Aorta (tissue), 5 donors: ENCODE measurements around the gene TMEM127. TPM values are rescaled to one million over a fixed set of nuclear protein-coding genes. Genes with fewer than 3 reads are reported as not detected.
A peak's percentile ranks its signal among the peaks of the same experiment; 100 is the strongest.

ENCODE experiments used
- ATAC-seq: fragments of 200-7000 bp; cut with Tn5 transposase; one replicate; pipeline ENCODE4 v1.9.1; 2022; ENCODE audit warnings: moderate library complexity; ENCODE audit not compliant: low FRiP score
- DNase-seq, 2 donors: peaks; one replicate each; pipeline ENCODE4 v3.0.0-alpha.2; 2020
- H3K27ac ChIP-seq, 2 donors: one replicate each; pipeline ENCODE4 v1.5.1; 2013; ENCODE audit warnings: low read length in 2 of 2, mild to moderate bottlenecking in 2 of 2, moderate library complexity in 2 of 2, control low read depth in 1 of 2, inconsistent platforms in 1 of 2, low read depth in 1 of 2
- H3K27me3 ChIP-seq, 2 donors: one replicate each; pipeline ENCODE4 v1.6.1; 2013; ENCODE audit warnings: control low read depth in 1 of 2, low read length in 1 of 2, mild to moderate bottlenecking in 1 of 2, moderate library complexity in 1 of 2; ENCODE audit not compliant: insufficient read depth in 2 of 2, control insufficient read depth in 1 of 2
- H3K36me3 ChIP-seq, 2 donors: one replicate each; pipeline ENCODE4 v1.6.1; 2013; ENCODE audit warnings: control low read depth in 1 of 2, low read length in 1 of 2, mild to moderate bottlenecking in 1 of 2; ENCODE audit not compliant: insufficient read depth in 2 of 2, control insufficient read depth in 1 of 2
- H3K4me1 ChIP-seq, 2 donors: one replicate each; pipeline ENCODE4 v1.6.1; 2013; ENCODE audit warnings: low read length in 2 of 2, control low read depth in 1 of 2, mild to moderate bottlenecking in 1 of 2, moderate library complexity in 1 of 2; ENCODE audit not compliant: insufficient read depth in 2 of 2, control insufficient read depth in 1 of 2
- H3K4me3 ChIP-seq, 2 donors: one replicate each; pipeline ENCODE4 v1.5.1; 2013; ENCODE audit warnings: low read length in 2 of 2, control low read depth in 1 of 2, mild to moderate bottlenecking in 1 of 2
- H3K9me3 ChIP-seq: one replicate; pipeline ENCODE4 v1.6.1; 2013; ENCODE audit warnings: mild to moderate bottlenecking, low read length; ENCODE audit not compliant: control insufficient read depth
- WGBS, 2 donors: extraction: QIAGEN DNeasy Blood & Tissue Kit; methylation state at CpG; one replicate each; pipeline ENCODE4 v1.1.7; 2013; 5-methylcytosine and 5-hydroxymethylcytosine counted together
- intact Hi-C, 2 donors: fragments of 100-400 bp; cut with DNase I; formaldehyde crosslinking; loops; one replicate each; pipeline versions ENCODE4 v1.14.2 to v1.15.0; 2022
- polyA plus RNA-seq, 2 donors: library from polyadenylated mRNA; stranded (reverse); fragments of 200-250 nt; gene quantifications; one replicate each; pipeline ENCODE4 v1.2.3, GENCODE V29; 2013
- total RNA-seq, 2 donors: library from RNA; stranded (reverse); fragmentation: NEBNext Ultra II Directional; extraction: Animal tissue kit (Norgen Biotek cat#: 25700); gene quantifications; one replicate each; pipeline ENCODE4 v1.2.1, GENCODE V29; 2021
- donor health status: healthy with polysubstance abuse.
- donor health status: Bipolar disorder and iron deficiency.
- donor health status: DM: no; HTN: no; CAD: no.
- donor health status: DM: no; HTN: no; CAD: no.
- donor health status: DM: yes; HTN: yes; CAD: no.

Gene TMEM127
- total and polyA plus RNA-seq, 4 donors, result 8.3 to 53.8 (median 38.4) TPM

DNA sequence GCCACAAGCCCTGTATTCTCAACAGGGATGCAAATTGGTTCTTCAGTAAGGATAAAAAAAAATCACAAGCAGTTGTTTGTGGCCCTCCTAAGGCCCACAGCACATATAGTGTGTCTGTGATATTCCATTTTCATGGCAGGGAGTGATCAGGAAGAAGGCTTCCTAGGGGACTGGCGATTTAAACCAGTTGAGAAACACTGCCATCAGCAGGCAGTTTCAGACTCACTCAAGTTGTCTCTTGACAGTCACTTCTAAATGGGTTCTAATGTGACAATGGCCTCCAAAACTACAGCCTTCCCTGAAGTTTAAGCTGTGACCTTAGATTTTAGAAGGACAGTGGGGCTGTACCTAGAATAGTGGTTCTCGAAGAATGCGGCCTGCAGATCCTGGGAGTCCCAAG lies 6.2 kb upstream of the TMEM127 start:
- ATAC-seq, result no peak
- Histone ChIP-seq H3K27ac (no peak overlapping the region), H3K4me3 (no peak overlapping the region), H3K4me1 (no peaks in the 10 kb centered on the region), H3K36me3 (peaks cover 3 to 9% of the 10 kb centered on the region in 2 donors), H3K27me3 (no peaks in the 10 kb centered on the region), H3K9me3 (no peaks in the 10 kb centered on the region)
- 85 to 87% methylated on average over 3 of the region's 3 CpGs for WGBS, 2 donors
- DNase-seq, result no peak
- intact Hi-C loops, result no loop called here

DNA sequence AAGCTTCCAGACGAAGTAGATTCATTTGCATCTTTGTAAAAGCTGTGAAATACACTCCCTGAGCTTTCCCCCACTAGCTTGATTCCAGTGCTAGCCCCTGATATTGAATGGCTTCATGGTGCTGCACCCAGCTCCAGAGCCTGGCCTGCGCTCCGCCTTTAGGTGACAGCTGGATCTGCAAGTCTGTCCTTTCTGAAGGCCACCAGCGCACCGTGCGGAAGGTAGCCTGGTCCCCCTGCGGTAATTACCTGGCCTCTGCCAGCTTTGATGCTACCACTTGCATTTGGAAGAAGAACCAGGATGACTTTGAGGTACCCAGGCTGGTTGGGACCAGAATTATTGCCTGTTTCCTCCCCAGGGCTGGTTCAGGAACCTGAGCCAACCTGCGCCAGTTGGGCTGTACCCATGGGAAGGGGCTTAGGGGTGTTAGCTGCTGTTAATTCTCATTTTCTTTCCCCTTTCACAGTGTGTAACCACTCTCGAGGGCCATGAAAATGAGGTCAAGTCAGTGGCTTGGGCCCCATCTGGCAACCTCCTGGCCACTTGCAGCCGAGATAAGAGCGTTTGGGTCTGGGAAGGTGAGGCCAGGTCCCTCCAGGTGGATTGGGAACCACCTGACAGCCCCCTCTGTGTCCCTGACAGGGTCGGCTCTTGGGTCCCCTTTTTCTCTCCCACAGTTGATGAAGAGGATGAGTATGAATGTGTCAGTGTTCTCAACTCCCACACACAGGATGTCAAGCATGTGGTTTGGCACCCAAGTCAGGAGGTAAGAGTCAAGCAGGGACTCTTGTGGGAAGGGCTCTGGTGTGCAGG lies 1.6 kb upstream of the TMEM127 start:
- Histone ChIP-seq H3K4me1 (no peaks in the 10 kb centered on the region), H3K4me3 (no peak overlapping the region), H3K9me3 (no peaks in the 10 kb centered on the region), H3K27me3 (no peaks in the 10 kb centered on the region), H3K36me3 (peaks cover 0 to 3% of the 10 kb centered on the region in 2 donors), H3K27ac (no peak overlapping the region)
- DNase-seq, result peak in 1 of 2 donors; percentile 83
- 70 to 74% methylated on average over 12 of the region's 12 CpGs for WGBS, 2 donors
- intact Hi-C loops, result loop anchor here in 1 of 2 donors (5.0 kb wide), 2 partner anchors 35 to 60 kb away; partner anchors contain the start of gene STARD7
- no peak for ATAC-seq

DNA sequence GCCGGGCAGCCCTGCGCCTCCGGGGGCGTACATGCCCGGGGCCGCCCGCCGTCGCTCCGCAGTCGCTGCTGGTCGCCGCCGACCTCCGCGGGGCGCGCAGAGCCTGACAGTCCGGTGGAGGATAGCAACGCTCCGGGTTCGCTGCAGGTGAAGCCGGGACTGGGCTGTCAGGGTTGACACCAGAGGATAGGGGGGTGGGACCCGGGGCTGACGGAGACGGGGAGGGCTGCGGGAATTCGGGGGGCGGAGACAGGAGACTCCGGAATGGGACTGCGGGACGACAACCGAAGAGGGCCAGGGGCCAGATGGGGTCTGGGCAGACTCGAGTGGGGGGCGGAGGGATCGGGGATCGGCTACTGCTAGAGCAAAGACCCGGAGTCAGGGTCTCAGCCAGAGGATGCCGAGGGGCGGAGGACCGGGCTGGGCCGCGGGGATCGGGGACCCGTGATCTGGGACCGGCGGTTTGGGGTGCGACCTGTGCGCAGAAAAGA lies 403 bp downstream of the TMEM127 start:
- Histone ChIP-seq H3K4me3 (peak overlapping the region; percentile 57 to 62), H3K36me3 (peaks cover 0 to 3% of the 10 kb centered on the region in 2 donors), H3K9me3 (no peaks in the 10 kb centered on the region), H3K27me3 (no peaks in the 10 kb centered on the region), H3K4me1 (peaks cover 0 to 2% of the 10 kb centered on the region in 2 donors), H3K27ac (peak overlapping the region; percentile 33 to 45)
- intact Hi-C loops, result loop anchor here in 1 of 2 donors (5.0 kb wide), 2 partner anchors 37 to 58 kb away; partner anchors contain the start of gene STARD7
- ATAC-seq (peak; percentile 49), DNase-seq (peak in 1 of 2 donors; percentile 88)
- 1% methylated on average over 40 to 49 of the region's 49 CpGs for WGBS, 2 donors

DNA sequence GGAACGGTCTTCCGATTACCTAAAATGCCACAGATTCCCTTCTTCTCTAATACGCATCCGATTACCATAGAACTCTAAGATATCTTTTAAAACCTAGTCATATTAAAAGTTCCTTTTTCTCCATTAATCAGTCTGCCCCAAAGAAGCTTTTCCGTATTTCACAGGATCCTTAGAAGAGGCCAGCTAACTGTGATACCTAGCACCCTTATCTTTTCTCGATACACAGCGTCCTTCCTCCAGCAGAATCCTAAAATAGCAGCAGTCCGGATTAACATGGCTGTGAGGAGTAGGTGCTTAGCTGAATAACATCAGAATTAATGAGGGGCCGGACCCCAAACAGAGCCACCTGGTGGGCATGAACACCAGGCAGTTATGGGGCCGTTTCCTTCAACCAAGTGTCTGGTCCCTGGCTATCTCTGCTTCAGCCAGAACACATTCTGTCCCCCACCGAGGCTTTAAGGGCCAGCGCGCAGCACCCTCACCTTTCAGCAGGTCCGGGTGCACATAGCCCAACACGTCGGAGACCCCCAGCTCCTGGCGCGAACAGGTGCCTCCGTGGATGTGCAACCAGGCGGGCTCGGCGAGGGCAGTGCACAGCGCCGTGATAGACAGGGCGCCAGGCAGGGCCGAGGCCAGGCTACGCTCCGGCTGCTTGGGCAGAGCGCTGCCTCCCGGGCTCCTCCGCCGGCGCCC lies 995 bp downstream of the TMEM127 start:
- intact Hi-C loops, result loop anchor here (5.0 kb wide), 3 partner anchors 37 to 123 kb away; partner anchors contain the start of gene STARD7 (in 1 of the 2)
- Histone ChIP-seq H3K27ac (peak overlapping the region in 1 of 2 donors; percentile 4), H3K4me3 (peak overlapping the region; percentile 57 to 62), H3K27me3 (no peaks in the 10 kb centered on the region), H3K36me3 (peaks cover 0 to 3% of the 10 kb centered on the region in 2 donors), H3K9me3 (no peaks in the 10 kb centered on the region), H3K4me1 (peaks cover 2% of the 10 kb centered on the region in 2 donors)
- 12% methylated on average over 33 of the region's 33 CpGs for WGBS, 2 donors
- no peak for ATAC-seq
- peak in 1 of 2 donors; percentile 59 for DNase-seq

DNA sequence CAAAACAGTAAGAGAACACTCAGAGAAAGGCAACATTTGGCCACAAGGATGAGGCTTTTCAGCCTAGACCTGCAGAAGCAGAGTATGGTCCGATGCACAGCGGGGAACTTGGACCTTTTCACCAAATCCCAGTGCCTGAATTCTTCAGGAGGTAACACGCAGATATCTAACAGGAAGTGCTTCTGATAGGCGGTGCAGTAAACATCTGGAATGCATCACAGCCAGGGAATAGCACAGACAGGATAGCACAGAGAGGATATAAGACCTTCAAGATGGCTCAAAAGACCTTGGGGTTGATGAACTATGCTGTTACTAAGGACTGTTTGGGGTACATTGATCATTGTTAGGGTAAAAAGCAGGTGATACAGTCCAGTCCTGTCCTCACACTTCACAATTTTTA lies 1.7 kb downstream of the TMEM127 start:
- peaks cover 0 to 3% of the 10 kb centered on the region in 2 donors for H3K36me3 ChIP-seq
- H3K4me1 ChIP-seq, result peaks cover 2 to 7% of the 10 kb centered on the region in 2 donors
- 64 to 68% methylated on average over 4 of the region's 4 CpGs for WGBS, 2 donors
- no peaks in the 10 kb centered on the region for H3K9me3 ChIP-seq
- no peak overlapping the region for H3K4me3 ChIP-seq
- no peak overlapping the region for H3K27ac ChIP-seq
- no peaks in the 10 kb centered on the region for H3K27me3 ChIP-seq
- DNase-seq (no peak), ATAC-seq (no peak)
- intact Hi-C loops, result loop anchor here in 1 of 2 donors (5.0 kb wide), 1 partner anchor 122 kb away; no protein-coding TSS in a partner anchor

DNA sequence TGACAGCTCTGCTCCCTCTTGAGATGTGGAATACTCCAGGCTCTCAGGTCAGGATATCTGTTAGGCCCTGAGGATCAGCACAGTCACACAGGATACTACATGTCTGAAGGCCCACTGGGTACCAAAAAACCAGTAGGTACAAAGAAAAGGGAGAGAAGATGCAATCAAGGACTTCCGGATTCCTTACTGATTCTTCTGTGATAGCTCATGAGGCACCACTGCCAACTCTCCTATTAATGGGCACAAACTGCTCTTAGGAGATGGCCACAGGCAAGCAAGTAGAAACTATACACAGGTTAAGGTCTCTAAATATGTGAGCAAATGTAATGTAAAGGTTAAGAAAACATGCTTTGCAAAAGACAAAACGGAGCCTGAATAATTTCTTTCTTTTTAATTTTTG lies 3.5 kb downstream of the TMEM127 start:
- no peak for DNase-seq
- H3K9me3 ChIP-seq, result no peaks in the 10 kb centered on the region
- ATAC-seq, result no peak
- peaks cover 3 to 7% of the 10 kb centered on the region in 2 donors for H3K4me1 ChIP-seq
- no peaks in the 10 kb centered on the region for H3K36me3 ChIP-seq
- intact Hi-C loops, result loop anchor here in 1 of 2 donors (5.0 kb wide), 1 partner anchor 120 kb away; no protein-coding TSS in a partner anchor
- WGBS, 2 donors, result 48 to 53% methylated on average over 2 of the region's 2 CpGs
- H3K4me3 ChIP-seq, result no peak overlapping the region
- H3K27me3 ChIP-seq, result no peaks in the 10 kb centered on the region
- peak overlapping the region in 1 of 2 donors; percentile 23 for H3K27ac ChIP-seq

DNA sequence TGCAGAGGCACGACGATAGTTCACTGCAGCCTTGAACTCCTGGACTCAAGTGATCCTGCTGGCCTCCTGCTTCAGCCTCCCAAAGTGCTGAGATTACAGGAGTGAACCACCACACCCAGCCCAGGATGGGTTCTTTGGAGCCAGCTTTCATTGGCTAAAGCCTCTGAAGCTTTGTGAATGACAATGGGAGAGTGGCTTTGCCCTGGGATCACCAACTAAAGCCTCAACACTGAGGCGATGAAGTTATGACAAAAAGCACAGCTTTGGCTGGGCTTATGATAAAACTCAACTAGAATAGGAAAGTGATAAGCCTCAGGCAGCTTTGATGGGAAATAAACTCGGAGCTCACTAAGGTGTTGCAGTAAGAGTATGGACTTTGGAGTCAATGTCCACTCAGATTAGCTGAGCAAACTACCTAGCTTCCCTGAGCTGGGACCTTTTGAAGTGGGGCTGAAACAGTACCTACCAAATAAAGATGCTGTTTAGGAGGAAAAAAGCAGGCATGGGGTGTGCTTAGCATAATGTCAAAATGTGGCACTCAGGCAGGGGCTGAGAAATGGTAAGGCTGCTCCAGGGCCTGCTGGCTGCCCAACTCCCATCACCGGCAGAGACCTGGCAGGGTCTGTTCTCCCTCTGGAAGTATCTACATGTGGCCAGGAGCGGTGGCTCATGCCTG lies 4.3 kb downstream of the TMEM127 start:
- no peak overlapping the region for H3K4me3 ChIP-seq
- H3K27ac ChIP-seq, result peak overlapping the region in 1 of 2 donors; percentile 78
- no peaks in the 10 kb centered on the region for H3K9me3 ChIP-seq
- ATAC-seq (no peak), DNase-seq (no peak)
- WGBS, 2 donors, result 84 to 91% methylated on average over 6 of the region's 6 CpGs
- H3K4me1 ChIP-seq, result peaks cover 3 to 7% of the 10 kb centered on the region in 2 donors
- H3K36me3 ChIP-seq, result no peaks in the 10 kb centered on the region
- H3K27me3 ChIP-seq, result no peaks in the 10 kb centered on the region
- intact Hi-C loops, result loop anchor here in 1 of 2 donors (5.0 kb wide), 1 partner anchor 119 kb away; no protein-coding TSS in a partner anchor
